Ovary (tissue), 3 donors: Measurements from ENCODE around the gene SEMA5A.

Experiments used
- EP300 ChIP-seq: sonication (generic); formaldehyde crosslinking; IDR thresholded peaks from one replicate; pipeline ENCODE4 v1.6.1; 2017; ENCODE audit warnings: antibody characterized with exemption
- TF ChIP-seq, protein P1 (sequence below), 3 donors: fragments of 450-650 bp in 2 of 3; fragments of 200-600 bp in 1 of 3; IDR thresholded peaks; one replicate each; pipeline versions ENCODE4 v1.5.1 to v1.8.0; 2016 to 2022; ENCODE audit warnings: antibody characterized with exemption in 3 of 3, mild to moderate bottlenecking in 1 of 3
- donor health status: DM: no; HTN: no; CAD: no.

DNA sequence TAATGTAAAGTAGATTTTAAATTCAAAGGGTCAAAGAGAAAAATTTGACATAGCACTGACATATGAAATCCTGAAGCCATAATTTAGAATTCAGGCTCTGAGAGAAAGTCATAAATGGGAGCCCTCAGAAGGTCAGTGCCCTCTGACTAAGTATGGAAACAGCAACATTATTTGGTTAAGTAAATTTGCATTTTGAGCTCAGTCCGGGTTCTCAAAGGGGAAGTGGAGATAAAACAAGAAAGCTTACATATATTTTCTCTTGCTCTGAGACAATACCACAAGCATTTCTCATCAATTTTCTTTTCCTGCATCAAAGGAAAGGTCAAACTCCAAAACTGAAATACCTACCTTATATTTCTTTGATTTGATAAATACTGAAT lies 348.0 kb downstream of the SEMA5A start:
- TF ChIP-seq, protein P1, sequence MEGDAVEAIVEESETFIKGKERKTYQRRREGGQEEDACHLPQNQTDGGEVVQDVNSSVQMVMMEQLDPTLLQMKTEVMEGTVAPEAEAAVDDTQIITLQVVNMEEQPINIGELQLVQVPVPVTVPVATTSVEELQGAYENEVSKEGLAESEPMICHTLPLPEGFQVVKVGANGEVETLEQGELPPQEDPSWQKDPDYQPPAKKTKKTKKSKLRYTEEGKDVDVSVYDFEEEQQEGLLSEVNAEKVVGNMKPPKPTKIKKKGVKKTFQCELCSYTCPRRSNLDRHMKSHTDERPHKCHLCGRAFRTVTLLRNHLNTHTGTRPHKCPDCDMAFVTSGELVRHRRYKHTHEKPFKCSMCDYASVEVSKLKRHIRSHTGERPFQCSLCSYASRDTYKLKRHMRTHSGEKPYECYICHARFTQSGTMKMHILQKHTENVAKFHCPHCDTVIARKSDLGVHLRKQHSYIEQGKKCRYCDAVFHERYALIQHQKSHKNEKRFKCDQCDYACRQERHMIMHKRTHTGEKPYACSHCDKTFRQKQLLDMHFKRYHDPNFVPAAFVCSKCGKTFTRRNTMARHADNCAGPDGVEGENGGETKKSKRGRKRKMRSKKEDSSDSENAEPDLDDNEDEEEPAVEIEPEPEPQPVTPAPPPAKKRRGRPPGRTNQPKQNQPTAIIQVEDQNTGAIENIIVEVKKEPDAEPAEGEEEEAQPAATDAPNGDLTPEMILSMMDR (IDR thresholded peaks at IDR 0.05) = no peak
- TF ChIP-seq EP300 = no peak
